GM18526 (cell line): ENCODE data around the gene BBS2.
A peak's percentile ranks its signal among the peaks of the same experiment; 100 is the strongest.

Source experiments
- POLR2A ChIP-seq: IDR thresholded peaks from 3 replicates; pipeline ENCODE4 v1.6.1; 2011; ENCODE audit not compliant: insufficient read length; ENCODE audit errors: extremely low read depth

The BBS2 gene

GRCh38 chr16:56466344-56466743 lies 53.5 kb downstream of the BBS2 start:
- TF ChIP-seq POLR2A = no peak

- no peak for TF ChIP-seq POLR2A
Observed at GRCh38 chr16:56463153-56463552, 56.7 kb downstream of the BBS2 start.

- TF ChIP-seq POLR2A = no peak
Observed at GRCh38 chr16:56462064-56462796, 57.6 kb downstream of the BBS2 start.

GRCh38 chr16:56460101-56460500 lies 59.7 kb downstream of the BBS2 start:
- no peak for TF ChIP-seq POLR2A

- TF ChIP-seq POLR2A = no peak
Observed at GRCh38 chr16:56457927-56458470, 61.8 kb downstream of the BBS2 start.

- TF ChIP-seq POLR2A = no peak
Observed at GRCh38 chr16:56451753-56452689, 67.8 kb downstream of the BBS2 start.

- peak; percentile 84 for TF ChIP-seq POLR2A
Observed at GRCh38 chr16:56450986-56451752, 68.7 kb downstream of the BBS2 start, which contains the start of the genes NUDT21 and OGFOD1. Gene NUDT21, minus strand, starts transcription at chr16:56451332. Its CDS starts 130 bp downstream, at chr16:56451202. Gene OGFOD1, plus strand, starts transcription at chr16:56451554. Its CDS starts 59 bp downstream, at chr16:56451613.

GRCh38 chr16:56450275-56450985 lies 69.4 kb downstream of the BBS2 start:
- no peak for TF ChIP-seq POLR2A

- no peak for TF ChIP-seq POLR2A
Observed at GRCh38 chr16:56448005-56448404, 71.8 kb downstream of the BBS2 start.

- no peak for TF ChIP-seq POLR2A
Observed at GRCh38 chr16:56447286-56447685, 72.5 kb downstream of the BBS2 start.

GRCh38 chr16:56438038-56438437 lies 81.8 kb downstream of the BBS2 start:
- TF ChIP-seq POLR2A = no peak

GRCh38 chr16:56436258-56436657 lies 83.6 kb downstream of the BBS2 start:
- no peak for TF ChIP-seq POLR2A
